ENCODE measurements around the gene PBXIP1. TPM values are rescaled to one million over a fixed set of nuclear protein-coding genes. Genes with fewer than 3 reads are reported as not detected.

PBXIP1 gene, protein sequence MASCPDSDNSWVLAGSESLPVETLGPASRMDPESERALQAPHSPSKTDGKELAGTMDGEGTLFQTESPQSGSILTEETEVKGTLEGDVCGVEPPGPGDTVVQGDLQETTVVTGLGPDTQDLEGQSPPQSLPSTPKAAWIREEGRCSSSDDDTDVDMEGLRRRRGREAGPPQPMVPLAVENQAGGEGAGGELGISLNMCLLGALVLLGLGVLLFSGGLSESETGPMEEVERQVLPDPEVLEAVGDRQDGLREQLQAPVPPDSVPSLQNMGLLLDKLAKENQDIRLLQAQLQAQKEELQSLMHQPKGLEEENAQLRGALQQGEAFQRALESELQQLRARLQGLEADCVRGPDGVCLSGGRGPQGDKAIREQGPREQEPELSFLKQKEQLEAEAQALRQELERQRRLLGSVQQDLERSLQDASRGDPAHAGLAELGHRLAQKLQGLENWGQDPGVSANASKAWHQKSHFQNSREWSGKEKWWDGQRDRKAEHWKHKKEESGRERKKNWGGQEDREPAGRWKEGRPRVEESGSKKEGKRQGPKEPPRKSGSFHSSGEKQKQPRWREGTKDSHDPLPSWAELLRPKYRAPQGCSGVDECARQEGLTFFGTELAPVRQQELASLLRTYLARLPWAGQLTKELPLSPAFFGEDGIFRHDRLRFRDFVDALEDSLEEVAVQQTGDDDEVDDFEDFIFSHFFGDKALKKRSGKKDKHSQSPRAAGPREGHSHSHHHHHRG
- total RNA-seq, result 100 to 1,000 TPM; 178 to 251 (median 201) TPM
- polyA plus RNA-seq, result 10 to 100 TPM in 2 of 3 donors, 1 to 10 TPM in 1; 8.3 to 66.2 (median 13.2) TPM

DNA sequence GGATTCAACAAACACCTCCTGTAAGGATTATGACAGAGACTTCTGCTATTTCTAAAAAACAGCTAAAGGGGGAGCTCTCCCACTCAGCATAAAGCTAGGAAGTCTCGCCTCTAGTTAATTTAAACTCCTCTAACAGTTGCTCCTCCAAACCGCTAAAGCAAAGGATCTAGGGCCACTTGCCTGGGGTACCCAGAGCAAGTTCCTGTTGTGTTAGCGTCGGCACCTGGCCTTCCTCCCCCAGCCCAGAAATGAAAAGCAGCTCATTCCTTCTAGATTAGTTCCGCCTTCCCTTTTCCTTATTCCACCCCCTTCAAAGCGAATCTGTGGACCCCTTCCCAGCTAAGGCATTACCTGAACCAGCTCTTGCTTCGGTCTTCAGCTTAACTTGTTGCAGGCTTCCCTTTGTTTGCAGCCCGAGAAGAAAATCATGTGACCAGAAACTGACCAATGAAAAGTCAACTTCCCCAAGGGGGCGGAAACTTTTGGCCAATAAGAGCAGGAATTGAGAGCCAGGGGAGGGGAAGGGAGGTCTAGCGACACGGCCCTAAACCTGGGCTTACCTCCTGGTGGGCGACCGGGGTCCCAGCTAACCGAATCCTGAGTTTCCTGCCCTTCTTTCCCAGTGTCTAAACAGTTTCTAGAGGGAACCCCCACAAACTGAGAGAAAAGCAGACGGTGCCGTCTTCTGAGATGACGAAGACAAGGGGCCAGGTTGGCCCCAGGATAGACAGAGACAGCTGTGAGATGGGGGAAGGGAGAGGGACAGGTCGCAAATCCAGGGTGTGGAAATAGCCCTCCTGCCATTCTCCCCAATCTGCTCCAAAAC lies at the start of gene PBXIP1:
PBXIP1 (minus strand) TSS at position 382 of the 826 bp plus-strand sequence. CDS start 2,378 bp downstream, outside the sequence.
- TF ChIP-seq POLR2AphosphoS5 (IDR thresholded peaks at IDR 0.05), result peak; percentile 68 to 86 (median 74)
- TF ChIP-seq, protein P1, sequence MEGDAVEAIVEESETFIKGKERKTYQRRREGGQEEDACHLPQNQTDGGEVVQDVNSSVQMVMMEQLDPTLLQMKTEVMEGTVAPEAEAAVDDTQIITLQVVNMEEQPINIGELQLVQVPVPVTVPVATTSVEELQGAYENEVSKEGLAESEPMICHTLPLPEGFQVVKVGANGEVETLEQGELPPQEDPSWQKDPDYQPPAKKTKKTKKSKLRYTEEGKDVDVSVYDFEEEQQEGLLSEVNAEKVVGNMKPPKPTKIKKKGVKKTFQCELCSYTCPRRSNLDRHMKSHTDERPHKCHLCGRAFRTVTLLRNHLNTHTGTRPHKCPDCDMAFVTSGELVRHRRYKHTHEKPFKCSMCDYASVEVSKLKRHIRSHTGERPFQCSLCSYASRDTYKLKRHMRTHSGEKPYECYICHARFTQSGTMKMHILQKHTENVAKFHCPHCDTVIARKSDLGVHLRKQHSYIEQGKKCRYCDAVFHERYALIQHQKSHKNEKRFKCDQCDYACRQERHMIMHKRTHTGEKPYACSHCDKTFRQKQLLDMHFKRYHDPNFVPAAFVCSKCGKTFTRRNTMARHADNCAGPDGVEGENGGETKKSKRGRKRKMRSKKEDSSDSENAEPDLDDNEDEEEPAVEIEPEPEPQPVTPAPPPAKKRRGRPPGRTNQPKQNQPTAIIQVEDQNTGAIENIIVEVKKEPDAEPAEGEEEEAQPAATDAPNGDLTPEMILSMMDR (IDR thresholded peaks at IDR 0.05), result no peak
- peak in 1 of 4 donors; percentile 1 for TF ChIP-seq EP300 (IDR thresholded peaks at IDR 0.05)
- TF ChIP-seq POLR2A (IDR thresholded peaks at IDR 0.05), result peak; percentile 44 to 61
- Histone ChIP-seq H3K27me3 (no peaks in the 10 kb centered on the region), H3K4me1 (peaks cover 0 to 73% (median 66%) of the 10 kb centered on the region in 4 donors), H3K27ac (peak within 1 kb of the TSS; percentile 86 to 88 (median 87)), H3K36me3 (peaks cover 17 to 24% (median 22%) of the 10 kb centered on the region in 4 donors), H3K9me3 (no peaks in the 10 kb centered on the region), H3K4me3 (peak within 1 kb of the TSS; percentile 50 to 62 (median 60))
- DNase-seq, result peak; percentile 91
- WGBS, 2 donors, result 0 to 1% methylated on average over 18 of the region's 18 CpGs
- intact Hi-C loops (cut with DNase I), result no loop called here

DNA sequence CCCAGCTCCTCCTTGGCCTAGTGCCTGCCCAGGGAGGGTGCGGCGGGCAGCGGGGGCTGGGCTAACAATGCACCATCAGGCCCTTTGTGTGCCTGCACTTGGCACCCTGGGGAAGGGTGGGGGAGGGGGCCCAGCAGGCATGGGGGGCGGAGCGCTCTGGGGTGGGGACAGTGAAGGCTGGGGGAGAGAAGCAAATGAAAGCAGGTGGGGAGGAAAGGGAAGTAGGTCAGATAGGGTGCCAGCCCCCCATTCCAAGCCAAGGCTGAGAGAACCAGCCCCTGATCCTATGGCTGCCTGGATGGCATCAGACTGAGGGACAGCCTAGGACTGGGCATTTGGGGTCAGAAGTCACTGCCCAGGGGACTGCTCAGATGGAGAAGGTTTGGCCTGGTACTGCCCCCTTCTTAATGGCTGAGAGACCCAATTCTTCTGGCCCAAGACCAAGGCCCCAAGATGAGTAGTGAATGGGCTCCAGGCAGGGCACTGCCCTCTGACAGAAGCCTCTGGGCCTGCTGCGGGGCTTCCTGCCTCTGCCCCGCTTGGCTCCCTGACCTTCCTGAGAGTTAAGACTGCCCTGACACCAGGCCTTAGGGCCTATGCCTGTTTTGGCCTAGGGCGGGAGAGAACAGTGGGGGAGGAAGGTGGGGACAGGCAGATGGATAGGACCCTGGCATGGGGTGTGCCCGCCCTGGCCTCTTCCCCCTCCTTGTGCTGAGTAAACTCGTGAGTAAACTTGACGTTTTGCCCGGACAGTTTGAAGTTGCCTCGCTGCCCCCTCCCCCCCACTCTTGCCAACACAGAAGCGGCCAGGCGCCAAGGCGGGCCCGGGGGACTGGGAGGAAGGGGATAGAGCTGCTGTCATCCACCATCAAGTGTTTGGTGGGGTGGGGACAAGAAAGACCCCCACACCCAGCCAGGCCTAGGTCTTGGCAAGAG lies 49.4 kb upstream of the PBXIP1 start:
- peak overlapping the region; percentile 73 to 94 (median 81) for H3K4me3 ChIP-seq
- intact Hi-C loops (cut with DNase I), result no loop called here
- no peak for TF ChIP-seq POLR2A (IDR thresholded peaks at IDR 0.05)
- no peak for TF ChIP-seq EP300 (IDR thresholded peaks at IDR 0.05)
- TF ChIP-seq, protein P1 (IDR thresholded peaks at IDR 0.05), result no peak
- peak in 3 of 4 donors; percentile 38 to 55 (median 42) for TF ChIP-seq POLR2AphosphoS5 (IDR thresholded peaks at IDR 0.05)
- H3K27ac ChIP-seq, result peak overlapping the region; percentile 96 to 99 (median 98)
- DNase-seq, result peak; percentile 92
- H3K27me3 ChIP-seq, result no peaks in the 10 kb centered on the region
- peaks cover 0 to 62% (median 56%) of the 10 kb centered on the region in 4 donors for H3K4me1 ChIP-seq
- no peaks in the 10 kb centered on the region for H3K9me3 ChIP-seq
- H3K36me3 ChIP-seq, result no peaks in the 10 kb centered on the region
- 13 to 41% methylated on average over 17 of the region's 17 CpGs for WGBS, 2 donors

DNA sequence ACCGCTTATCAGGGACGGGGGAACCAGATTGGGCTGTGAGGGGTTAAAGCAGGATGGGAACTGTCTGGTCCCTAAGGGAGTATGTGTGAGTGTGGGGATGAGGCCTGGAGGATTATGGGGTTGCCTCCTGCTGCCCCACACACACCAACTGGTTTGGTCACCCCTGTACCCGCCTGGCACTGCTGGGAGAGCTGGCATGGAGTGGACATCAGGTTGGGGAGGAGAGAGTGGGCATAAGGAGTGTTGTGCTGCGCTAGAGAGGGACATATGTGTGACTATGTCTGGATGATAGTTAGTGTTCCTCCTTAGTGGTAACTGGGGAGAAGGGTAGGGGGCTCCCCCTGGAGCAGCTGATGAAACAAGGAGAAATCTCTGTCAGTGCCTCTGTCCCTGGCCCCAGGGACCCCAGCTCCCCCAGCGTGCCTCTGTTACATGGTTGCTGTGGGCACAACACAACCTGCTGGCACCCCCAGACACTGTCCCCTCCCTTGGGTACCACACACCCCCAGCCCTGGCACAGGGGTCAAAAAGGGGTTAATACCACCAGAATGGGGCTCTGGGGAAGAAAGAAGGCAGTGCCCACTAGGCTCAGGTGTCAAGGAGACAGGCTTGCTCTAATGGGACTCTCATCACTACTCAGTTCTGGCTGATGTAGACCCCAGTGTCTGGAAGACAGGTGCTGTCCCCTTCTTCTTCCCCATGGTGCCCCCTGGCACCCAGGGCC lies 48.6 kb upstream of the PBXIP1 start:
- Histone ChIP-seq H3K36me3 (no peaks in the 10 kb centered on the region), H3K9me3 (no peaks in the 10 kb centered on the region), H3K4me3 (peak overlapping the region; percentile 73 to 94 (median 81)), H3K4me1 (peaks cover 0 to 64% (median 61%) of the 10 kb centered on the region in 4 donors), H3K27me3 (no peaks in the 10 kb centered on the region), H3K27ac (peak overlapping the region; percentile 96 to 99 (median 98))
- no peak for TF ChIP-seq POLR2AphosphoS5 (IDR thresholded peaks at IDR 0.05)
- TF ChIP-seq POLR2A (IDR thresholded peaks at IDR 0.05), result no peak
- DNase-seq, result no peak
- intact Hi-C loops (cut with DNase I), result loop anchor here (5.0 kb wide), 1 partner anchor 48 kb away; the partner anchor contains the start of gene ADAM15
- 10 to 45% methylated on average over 5 of the region's 5 CpGs for WGBS, 2 donors

DNA sequence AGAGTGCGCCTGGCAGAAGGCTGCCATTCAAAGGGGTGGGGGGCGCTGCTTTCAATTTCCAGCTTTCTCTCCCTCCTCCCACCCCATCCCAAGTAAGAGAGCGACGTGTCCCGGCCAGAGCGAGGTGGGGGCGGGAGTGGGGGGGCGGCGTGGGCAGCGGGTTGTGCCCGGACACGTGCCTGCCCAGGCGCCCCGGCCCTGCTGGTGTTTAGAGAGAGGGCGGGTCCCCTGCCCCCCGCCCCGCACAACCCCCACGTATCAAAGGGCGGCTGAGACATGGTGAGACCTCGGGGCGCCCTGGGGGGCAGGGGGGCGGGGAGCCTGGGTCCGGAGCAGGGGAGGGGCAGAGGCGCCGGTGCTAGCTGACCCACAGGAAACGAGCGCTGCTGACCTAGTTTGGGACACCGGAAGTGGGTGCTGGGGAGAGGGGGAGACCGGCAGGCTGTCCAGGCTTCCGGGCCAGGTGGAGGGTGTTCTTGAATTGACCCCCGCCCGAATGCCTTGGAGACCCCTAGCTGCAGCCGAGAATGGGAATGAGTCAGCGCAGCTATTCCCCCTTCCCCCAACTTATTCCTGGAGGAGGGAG lies 48.0 kb upstream of the PBXIP1 start:
- TF ChIP-seq EP300 (IDR thresholded peaks at IDR 0.05), result no peak
- TF ChIP-seq POLR2AphosphoS5 (IDR thresholded peaks at IDR 0.05), result peak in 2 of 4 donors; percentile 32 to 44
- TF ChIP-seq, protein P1 (IDR thresholded peaks at IDR 0.05), result no peak
- no peak for TF ChIP-seq POLR2A (IDR thresholded peaks at IDR 0.05)
- peaks cover 0 to 66% (median 63%) of the 10 kb centered on the region in 4 donors for H3K4me1 ChIP-seq
- DNase-seq, result peak; percentile 92
- H3K27ac ChIP-seq, result peak overlapping the region; percentile 96 to 99 (median 98)
- H3K36me3 ChIP-seq, result no peaks in the 10 kb centered on the region
- H3K4me3 ChIP-seq, result peak overlapping the region; percentile 73 to 94 (median 81)
- no peaks in the 10 kb centered on the region for H3K27me3 ChIP-seq
- intact Hi-C loops (cut with DNase I), result loop anchor here (5.0 kb wide), 1 partner anchor 48 kb away; the partner anchor contains the start of gene ADAM15
- WGBS, 2 donors, result 1 to 3% methylated on average over 34 of the region's 34 CpGs
- H3K9me3 ChIP-seq, result no peaks in the 10 kb centered on the region
